Activated gamma-delta T cell (primary cell): ENCODE data around the gene TMCC1.
"Not testable (repeated sequence)": the region's sequence is repeated elsewhere in the genome, so short reads cannot be mapped to it uniquely, and the experiment has no call there.

Source experiments
- DNase-seq: peaks from one replicate; lab custom pipeline; 2025; lab: John Stamatoyannopoulos, UW

Gene TMCC1

DNA sequence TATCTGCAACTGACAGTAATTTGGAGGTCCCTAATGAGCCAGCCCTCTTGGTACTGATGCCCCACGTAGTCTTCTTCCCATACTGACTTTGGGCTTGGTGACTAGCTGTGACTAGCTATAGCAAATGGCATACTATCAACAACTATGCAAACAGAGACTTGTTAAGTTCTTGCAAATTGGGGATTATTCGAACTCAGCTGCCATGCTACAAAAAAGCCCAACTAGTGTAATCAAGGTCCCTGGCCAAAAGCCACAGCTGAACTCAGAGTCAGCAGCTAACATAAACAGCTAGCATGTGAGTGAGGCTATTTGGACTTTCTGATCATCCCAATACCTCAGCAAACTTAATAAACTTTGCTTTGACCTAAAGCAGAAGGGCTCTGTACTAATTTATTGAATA is 165.8 kb downstream of the TMCC1 start:
- DNase-seq: no peak

DNA sequence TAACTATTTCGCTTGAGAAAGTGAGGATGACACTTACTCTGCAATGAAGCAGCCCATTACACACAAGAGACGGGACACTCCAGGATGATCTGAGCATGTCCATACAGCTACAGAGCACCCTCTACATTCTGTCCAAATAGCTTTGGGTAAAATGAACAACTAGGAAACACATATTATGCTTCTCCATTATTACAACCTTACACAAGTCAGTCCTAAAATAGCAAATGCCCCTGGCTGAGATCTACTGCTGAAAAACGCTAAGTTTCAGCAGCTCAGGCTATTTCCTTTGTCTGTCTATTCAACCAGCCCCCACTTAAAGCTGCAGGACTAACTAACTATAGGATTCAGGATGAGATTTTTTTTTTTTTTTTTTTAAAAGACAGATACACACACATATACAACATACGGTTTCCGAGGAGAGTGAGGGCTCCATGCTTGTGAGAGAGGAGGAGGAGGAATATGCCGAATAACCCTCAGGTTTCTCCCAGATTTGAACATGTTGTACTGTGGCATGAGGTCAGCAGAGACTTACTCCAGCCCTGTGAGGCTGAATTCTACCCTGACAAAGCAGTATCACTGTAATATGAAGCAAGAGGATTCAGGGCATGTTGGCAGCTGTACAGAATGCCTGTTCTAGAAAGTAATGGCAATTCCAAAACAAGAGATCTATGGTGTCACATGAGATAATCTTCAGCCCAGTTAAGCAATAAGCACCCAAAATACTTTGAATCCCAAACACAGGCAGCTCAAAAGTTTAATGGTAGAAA is 169.8 kb downstream of the TMCC1 start:
- DNase-seq: no peak

DNA sequence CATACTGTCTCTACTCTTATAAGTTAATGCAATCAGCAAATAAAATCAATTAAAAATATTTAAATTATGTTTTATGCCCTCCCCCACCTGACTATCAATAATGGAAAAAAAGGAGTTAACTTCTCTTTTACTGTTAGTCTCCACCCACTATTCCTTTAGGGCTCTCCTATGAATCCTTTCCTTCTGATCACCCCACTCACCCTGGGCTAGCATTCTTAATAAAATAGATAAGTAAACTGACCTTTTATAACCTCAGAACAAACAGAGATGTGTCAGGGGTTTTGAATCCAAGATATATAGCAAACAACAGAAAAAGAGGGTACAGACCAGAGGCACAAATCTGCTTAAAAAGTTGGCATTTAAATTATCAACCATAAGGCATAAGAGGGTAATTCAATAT is 171.0 kb downstream of the TMCC1 start:
- no peak for DNase-seq

DNA sequence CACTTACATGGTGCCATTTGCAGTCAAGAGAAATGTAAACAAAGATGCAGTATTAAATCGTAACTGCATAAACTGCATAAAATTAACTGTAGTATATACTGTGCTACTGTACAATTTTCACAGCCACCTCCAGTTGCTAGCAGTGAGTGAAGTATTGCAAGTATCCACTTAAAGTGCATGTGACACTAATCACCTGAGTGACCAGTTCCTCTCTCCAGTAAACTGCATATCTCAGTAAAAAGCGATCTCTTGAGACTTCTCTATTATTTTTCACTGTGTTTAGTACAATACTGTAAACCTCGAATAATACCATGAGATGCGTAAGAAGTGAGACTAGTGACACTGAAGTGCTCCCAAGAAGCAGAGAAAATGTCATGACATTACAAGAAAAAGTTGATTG is 175.3 kb downstream of the TMCC1 start:
- DNase-seq: no peak

DNA sequence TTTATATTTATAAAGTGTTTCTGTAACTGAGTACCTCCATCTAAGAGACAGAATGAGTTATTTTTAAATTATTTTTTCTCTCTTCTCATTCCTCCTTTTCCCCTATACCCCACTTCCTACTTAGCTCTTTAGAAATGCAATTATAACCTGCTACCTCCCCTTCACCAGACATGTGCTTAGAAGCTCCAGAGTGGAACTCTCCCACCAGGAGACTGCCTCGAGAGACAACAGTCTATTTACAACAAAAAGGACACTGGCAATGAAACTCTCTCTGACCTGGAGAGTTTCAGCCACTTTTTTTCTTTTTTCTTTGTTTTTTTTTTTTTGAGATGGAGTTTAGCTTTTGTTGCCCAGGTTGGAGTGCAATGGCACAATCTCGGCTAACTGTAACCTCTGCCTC is 177.7 kb downstream of the TMCC1 start:
- no peak for DNase-seq

DNA sequence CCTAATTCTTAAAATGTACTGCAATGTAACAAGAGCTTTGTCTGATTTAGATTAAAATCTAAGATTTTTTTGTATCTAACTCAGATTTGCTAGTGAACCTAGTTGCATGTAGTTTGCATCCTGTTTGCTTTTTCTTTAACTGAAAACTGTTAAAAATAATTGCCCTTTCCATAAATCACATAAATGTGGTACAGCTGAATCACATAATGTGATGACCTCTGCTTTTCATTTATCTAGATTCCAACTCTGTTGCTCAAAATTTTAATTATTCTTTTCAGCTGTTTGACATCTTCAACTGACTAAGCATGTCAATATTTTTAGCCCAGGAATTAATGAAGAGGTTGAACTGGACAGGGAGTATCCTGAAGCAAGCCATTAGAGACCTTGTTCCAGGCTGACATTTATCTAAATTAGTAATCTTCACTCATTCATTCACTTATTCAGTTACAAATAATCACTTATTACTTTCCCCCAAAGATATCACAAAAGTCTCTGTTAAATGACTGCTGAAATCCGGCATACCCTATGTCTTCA is 185.1 kb downstream of the TMCC1 start:
- DNase-seq: no peak

DNA sequence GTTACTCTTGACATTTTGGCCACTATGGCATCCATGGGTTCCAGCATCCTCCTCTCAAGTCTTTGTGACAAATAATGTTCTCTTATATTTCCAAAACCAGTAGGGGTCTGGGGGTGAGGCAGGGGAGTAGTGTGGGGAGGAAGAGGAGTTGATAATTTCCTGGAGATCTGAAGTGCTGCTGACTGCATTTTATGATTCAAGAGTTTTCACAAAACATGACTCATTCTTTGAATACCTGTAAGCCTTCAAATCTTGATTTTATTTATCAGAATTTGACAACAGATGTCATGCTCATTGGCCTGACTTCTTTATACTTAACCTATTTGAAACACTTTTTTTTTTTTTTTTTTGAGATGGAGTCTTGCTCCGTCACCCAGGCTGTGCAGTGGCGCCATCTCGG is 188.2 kb downstream of the TMCC1 start:
- DNase-seq: no peak

DNA sequence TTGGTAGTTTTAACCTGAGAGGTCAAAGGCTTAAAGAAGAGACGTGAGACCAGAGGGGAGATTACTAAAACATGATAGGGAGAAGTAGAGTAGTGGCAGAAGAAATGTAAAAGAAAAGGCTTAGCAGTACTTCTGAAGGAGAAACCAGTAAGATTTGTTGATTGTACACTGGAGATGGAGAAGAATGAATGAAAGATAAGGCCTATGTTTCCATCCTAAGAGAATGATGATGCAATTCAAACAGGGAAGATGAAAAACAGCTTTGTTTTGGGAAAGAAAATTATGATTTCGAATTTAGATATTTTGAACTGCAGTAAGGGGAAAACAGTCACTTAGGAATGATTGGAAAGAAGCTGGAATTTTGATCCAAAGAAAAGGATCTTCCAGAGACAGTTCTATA is 189.6 kb downstream of the TMCC1 start:
- DNase-seq: no peak

DNA sequence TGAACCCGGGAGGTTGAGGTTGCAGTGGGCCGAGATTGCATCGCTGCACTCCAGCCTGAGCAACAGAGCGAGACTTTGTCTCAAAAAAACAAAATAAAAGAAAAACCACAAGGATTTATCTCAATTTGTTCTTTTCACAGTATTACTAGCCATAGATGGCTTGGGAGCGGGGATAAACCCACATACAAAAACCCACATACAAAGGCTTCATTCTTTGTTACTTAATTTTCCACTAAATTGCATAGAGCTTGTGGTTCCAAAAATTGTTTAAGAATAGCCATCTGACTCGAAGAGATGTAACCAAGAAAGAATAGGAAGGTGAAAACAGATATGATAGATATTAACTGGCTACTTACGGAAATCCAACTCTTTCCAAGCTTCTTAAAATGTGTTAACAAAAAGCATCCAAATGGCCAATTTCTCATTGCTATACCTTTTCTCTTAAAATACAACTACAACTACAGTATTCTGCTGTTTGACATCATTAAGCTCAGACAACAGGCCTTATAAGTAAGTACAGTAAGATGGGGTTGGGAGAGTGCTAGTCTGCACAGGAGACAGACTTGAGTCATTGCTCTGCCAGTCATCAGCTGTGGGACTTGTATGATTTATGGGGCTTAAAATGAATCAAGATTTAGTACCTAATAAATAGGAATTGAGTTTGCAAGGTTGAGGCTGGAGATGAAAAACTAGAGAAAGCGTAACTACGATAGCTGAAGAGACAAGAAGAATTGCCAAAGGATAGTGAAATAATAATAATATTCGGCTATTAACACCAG is 190.4 kb downstream of the TMCC1 start:
- no peak for DNase-seq

DNA sequence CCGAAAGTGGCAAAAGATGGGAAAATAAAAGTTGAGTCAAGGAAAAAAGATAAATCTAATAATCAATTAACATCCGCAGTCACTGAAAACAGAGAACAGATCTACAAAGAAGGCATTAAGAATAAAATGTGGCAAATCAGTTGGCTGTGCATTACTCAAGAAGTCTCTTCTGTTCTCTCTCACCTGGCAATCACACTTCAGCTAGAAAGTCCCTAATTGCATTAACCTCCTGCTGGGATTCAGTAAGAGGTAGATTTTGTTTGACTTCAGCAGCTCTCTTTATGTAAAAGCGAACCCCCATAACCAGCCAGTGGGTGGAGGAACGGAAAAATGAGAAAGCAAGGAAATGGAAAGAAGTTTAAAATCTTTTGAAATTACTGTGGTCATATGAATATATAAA is 192.3 kb downstream of the TMCC1 start:
- DNase-seq: no peak

DNA sequence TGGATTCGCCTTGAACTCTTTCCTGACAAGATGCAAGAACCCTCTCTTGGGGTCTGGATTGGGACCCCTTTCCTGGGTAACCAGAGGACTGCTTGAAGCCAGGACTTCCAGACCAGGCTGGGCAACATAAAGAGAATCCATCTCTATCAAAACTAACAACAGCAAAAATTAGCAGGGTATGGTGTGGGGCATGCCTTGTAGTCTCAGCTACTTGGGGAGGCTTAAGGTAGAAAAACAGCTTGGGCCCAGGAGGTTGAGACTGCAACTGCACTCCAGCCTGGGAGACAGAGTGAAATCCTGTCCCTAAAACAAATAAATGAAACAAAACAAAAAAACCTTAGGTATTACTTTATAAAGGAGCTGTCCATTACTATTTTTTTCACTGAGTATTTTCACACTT is 193.9 kb downstream of the TMCC1 start:
- DNase-seq: no peak

DNA sequence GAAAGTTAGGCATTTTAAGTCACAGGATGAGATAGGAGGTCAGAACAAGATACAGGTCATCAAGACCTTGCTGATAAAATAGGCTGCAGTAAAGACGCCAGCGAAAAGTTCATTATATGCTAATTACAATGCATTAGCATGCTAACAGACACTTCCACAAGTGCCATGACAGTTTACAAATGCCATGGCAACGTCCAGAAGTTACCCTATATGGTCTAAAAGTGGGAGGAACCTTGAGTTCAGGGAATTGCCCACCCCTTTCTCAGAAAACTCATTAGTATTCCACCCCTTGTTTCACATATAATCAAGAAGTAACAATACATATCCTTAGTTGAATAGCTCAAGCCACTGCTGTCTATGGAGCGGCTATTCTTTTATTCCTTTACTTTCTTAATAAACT is 194.3 kb downstream of the TMCC1 start:
- no peak for DNase-seq

DNA sequence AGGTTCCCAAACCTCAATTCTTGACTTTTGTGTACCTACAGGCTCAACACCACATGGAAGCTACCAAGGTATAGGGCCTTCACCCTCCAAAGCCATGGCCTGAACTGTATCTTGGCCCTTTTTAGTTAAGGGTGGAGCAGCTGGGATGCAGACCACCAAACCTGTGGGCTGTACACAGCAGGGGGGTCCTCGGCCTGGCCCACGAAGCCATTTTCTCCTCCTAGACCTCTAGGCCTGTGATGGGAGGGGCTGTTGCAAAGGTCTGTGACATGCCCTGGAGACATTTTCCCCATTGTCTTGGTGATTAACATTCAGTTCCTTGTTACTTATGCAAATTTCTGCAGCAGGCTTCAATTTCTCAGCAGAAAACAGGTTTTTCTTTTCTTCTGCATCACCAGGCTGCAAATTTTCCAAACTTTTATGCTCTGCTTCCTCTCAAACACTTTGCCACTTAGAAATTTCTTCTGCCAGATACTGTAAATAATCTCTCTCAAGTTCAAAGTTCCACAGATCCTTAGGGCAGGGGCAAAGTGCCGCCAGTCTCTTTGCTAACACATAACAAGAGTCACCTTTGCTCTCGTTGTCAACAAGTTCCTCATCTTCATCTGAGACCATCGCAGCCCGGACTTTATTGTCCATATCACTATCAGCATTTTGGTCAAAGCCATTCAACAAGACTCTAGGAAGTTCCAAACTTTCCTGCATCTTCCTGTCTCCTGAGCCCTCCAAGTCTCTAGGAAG is 196.1 kb downstream of the TMCC1 start:
- no peak for DNase-seq

DNA sequence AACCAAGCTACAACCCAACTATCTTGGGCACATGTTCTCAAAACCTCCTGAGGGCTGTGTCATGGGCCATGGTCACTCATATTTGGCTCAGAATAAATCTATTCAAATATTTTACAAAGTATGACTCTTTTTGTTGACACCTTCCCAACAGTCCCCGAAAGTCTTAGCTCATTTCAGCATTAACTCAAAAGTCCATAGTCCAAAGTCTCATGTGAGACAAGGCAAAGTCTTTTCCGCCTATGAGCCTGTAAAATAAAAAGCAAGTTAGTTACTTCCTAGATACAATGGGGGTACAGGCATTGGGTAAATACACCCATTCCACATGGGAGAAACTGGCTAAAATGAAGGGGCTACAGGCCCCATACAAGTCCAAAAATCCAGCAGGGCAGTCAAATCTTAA is 197.1 kb downstream of the TMCC1 start:
- DNase-seq: not testable (repeated sequence)

DNA sequence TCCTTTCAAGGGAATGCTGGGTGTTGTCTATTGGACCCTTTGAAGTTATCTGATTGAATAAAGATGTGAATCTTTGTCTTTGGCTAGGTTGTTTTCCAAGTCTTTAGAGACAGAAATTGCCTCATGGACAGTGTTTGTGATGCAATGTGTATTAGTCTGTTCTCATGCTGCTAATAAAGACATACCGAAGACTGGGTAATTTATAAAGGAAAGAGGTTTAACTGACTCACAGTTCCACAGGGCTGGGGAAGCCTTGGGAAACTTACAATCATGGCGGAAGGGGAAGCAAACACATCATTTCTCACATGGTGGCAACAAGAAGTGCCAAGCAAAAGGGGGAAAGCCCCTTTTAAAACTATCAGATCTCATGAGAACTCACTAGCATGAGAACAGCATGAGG is 198.3 kb downstream of the TMCC1 start:
- no peak for DNase-seq

DNA sequence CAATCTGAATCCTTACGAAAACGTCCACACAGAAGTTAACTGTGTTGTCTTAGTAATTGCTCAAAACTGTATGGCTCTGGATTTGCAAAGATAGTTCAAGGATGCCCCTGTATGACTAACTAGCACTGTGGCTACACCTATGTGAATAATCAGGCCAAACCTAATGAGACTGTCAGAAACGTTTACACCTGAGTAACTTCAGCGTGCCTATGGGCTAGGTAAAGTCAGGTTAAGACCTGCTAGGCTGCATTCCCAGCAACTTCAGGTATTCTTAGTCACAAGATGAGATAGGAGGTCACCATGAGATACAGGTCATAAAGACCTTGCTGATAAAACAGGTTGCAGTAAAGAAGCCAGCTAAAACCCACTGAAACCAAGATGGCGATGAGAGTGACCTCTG is 199.3 kb downstream of the TMCC1 start:
- DNase-seq: no peak

DNA sequence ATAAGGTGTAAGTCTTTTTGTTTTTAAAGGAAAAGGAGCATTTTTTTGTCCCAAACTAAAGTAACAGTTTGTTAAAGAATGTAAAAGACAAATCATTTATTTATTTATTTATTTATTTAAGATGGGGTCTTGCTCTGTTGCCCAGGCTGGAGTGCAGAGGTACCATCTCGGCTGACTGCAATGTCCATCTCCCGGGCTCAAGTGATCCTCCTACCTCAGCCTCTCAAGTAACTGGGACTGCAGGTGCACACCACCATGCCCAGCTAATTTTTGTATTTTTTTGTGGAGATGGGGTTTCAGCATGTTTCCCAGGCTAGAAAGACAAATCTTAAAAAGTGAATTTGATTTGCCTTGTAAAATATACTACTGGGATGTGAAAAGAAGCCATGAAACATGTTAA is 200.8 kb downstream of the TMCC1 start:
- DNase-seq: no peak

DNA sequence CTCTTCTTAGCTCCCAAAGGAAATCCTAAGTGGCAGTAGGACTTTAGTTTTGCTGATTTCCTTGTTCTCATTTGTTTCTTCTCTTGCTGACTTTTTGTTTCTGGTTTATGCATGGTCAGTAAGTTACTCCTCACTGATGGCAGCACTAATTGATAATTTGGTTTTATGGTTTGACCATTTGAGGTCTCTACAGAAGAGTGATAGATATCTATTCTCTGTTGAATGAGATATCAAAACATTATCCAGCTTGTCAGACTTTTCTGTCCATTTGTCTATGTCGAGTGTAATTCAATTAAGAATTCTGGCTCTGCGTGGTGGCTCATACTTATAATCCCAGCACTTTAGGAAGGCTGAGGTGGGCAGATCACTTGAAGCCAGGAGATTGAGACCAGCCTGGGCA is 202.5 kb downstream of the TMCC1 start:
- no peak for DNase-seq

DNA sequence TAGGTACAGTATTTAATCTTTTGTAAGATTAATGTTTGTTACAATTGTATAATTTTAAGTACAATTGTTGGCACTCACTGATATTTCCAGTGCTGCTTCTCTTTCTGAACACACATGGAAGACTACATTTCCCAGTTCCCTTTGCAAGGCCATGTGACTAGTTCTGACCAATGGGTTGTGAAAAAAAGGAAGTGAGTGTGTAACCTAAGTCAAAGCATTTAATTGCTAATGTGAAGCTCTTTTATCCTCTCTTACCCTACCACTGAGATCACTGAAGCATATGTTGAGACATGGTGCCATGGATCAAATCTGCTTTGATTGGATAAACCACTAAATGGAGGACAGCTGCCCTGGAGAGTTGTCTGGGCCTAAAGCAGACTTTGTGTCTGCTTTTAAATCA is 203.1 kb downstream of the TMCC1 start:
- no peak for DNase-seq

DNA sequence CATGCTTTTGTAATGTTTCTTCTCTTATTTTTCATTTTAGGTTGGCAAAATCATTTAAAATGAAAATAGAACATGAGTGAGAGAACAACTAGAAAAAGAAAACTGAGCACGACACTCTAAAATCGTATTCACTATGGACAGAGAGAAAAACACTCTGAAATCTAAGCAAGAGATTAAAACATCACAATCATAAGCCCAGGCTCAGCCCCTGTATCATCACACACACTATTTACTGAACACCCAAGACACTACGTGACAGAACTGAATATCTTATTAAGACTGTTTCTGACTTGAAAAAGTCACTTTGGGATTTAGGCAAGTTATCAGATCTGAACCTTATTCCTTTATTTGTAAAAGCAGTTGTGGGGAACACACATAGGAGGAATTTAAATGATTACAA is 204.5 kb downstream of the TMCC1 start:
- no peak for DNase-seq

DNA sequence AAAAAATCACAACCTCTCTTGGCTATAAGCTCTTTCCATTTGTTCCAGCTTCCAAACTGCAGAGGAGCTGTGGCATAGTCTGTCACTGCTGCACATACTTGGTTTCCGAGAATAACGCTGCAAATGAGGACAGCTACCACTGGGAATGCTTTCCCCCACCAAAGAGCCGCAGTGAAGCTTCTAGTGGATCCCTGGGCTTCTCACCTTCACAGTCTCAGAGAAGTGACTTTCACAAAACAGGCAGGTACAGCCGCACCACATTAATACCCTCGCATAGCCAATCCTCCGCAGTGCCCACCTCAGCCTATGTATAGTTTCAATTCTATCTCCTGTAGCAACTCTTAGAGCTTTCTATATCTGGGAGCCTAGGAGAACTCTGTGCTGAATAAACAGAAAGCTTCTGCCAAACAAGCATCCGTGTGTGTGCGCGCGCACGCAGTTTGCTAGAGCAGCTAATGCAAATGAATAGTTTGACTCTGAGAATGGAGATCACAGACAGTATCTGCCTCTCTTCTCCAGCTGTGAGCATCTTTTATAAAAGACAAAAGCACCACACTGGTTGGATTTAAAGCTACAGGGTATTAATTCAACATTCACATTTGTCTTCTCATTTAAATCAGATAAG is 205.1 kb downstream of the TMCC1 start:
- DNase-seq: no peak

DNA sequence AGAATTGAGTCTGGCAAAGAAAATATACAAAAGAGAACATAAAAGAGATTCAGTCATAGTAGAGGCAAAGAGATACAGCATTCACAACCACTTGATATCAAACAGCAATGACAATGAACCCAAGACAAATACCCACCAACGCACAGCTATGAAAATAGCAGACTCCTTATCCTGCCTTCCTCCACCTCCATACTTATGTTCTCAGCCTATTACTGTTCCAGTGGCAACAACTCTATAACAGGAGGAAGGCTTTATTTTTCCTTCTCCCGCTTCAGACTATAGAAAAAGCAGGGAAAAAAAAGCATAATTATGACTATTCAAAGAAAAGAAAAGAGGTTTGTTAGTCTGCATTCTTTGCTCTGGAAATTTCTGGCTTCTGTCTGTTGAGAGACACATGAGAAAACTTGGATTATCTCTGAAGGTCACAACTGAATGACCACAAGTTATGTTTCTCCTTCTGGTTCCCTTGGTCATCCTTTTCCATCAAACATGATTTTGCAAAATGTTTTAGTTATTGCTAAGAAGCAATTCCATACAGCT is 205.9 kb downstream of the TMCC1 start:
- DNase-seq: no peak
